HEK293T (cell line): ENCODE data around the gene MYO7B.

Experiments used
- CTCF ChIA-PET: fragments of 350-600 bp; formaldehyde crosslinking; extraction: SDS; loops from one replicate; lab custom pipeline; 2021; ENCODE audit warnings: antibody characterized with exemption, inconsistent platforms; lab: Yijun Ruan, JAX
- POLR2A ChIA-PET: fragments of 350-600 bp; formaldehyde crosslinking; extraction: SDS; loops from one replicate; lab custom pipeline; 2020; ENCODE audit warnings: antibody characterized with exemption, inconsistent platforms; lab: Yijun Ruan, JAX
- DNase-seq: peaks from one replicate; pipeline ENCODE4 v3.0.0; 2012; ENCODE audit warnings: mixed read lengths; ENCODE audit errors: extremely low spot score
- ARNT ChIP-seq: fragments of 450-650 bp; IDR thresholded peaks from 2 replicates; pipeline ENCODE4 v1.6.1; 2017; ENCODE audit warnings: mild to moderate bottlenecking
- BHLHE40 ChIP-seq: fragments of 450-650 bp; IDR thresholded peaks from 2 replicates; pipeline ENCODE4 v1.6.1; 2016; ENCODE audit warnings: mild to moderate bottlenecking, moderate library complexity, borderline replicate concordance
- CTBP1 ChIP-seq: fragments of 450-650 bp; IDR thresholded peaks from 2 replicates; pipeline ENCODE4 v1.6.1; 2016; ENCODE audit warnings: borderline replicate concordance
- ELF4 ChIP-seq: fragments of 450-650 bp; IDR thresholded peaks from 2 replicates; pipeline ENCODE4 v1.6.1; 2017; ENCODE audit warnings: antibody characterized with exemption
- FOXA1 ChIP-seq: fragments of 450-650 bp; IDR thresholded peaks from 2 replicates; pipeline ENCODE4 v1.6.1; 2016; ENCODE audit warnings: mild to moderate bottlenecking
- FOXK2 ChIP-seq: fragments of 450-650 bp; IDR thresholded peaks from 2 replicates; pipeline ENCODE4 v1.6.1; 2016; ENCODE audit warnings: mild to moderate bottlenecking
- FOXM1 ChIP-seq: fragments of 450-650 bp; IDR thresholded peaks from 2 replicates; pipeline ENCODE4 v1.6.1; 2017; ENCODE audit warnings: mild to moderate bottlenecking, borderline replicate concordance
- HDGF ChIP-seq: fragments of 450-650 bp; IDR thresholded peaks from 2 replicates; pipeline ENCODE4 v1.6.1; 2017; ENCODE audit warnings: antibody characterized with exemption, borderline replicate concordance
- L3MBTL2 ChIP-seq: fragments of 450-650 bp; conservative IDR thresholded peaks from 2 replicates; pipeline ENCODE4 v1.6.1; 2016; ENCODE audit warnings: mild to moderate bottlenecking
- LEF1 ChIP-seq: fragments of 450-650 bp; IDR thresholded peaks from 2 replicates; pipeline ENCODE4 v1.6.1; 2017; ENCODE audit warnings: mild to moderate bottlenecking, borderline replicate concordance
- NFRKB ChIP-seq: fragments of 450-650 bp; IDR thresholded peaks from 2 replicates; pipeline ENCODE4 v1.6.1; 2016; ENCODE audit warnings: mild to moderate bottlenecking, moderate library complexity
- SP1 ChIP-seq: fragments of 450-650 bp; IDR thresholded peaks from 2 replicates; pipeline ENCODE4 v1.6.1; 2017
- SUZ12 ChIP-seq: fragments of 450-650 bp; IDR thresholded peaks from 2 replicates; pipeline ENCODE4 v1.6.1; 2016; ENCODE audit warnings: mild to moderate bottlenecking
- TARDBP ChIP-seq: fragments of 450-650 bp; IDR thresholded peaks from 2 replicates; pipeline ENCODE4 v1.6.1; 2016
- ZNF384 ChIP-seq: fragments of 450-650 bp; IDR thresholded peaks from 2 replicates; pipeline ENCODE4 v1.6.1; 2016
- TF ChIP-seq, protein P1 (sequence below): fragments of 450-650 bp; IDR thresholded peaks from 2 replicates; pipeline ENCODE4 v1.6.1; 2016

Gene MYO7B

DNA sequence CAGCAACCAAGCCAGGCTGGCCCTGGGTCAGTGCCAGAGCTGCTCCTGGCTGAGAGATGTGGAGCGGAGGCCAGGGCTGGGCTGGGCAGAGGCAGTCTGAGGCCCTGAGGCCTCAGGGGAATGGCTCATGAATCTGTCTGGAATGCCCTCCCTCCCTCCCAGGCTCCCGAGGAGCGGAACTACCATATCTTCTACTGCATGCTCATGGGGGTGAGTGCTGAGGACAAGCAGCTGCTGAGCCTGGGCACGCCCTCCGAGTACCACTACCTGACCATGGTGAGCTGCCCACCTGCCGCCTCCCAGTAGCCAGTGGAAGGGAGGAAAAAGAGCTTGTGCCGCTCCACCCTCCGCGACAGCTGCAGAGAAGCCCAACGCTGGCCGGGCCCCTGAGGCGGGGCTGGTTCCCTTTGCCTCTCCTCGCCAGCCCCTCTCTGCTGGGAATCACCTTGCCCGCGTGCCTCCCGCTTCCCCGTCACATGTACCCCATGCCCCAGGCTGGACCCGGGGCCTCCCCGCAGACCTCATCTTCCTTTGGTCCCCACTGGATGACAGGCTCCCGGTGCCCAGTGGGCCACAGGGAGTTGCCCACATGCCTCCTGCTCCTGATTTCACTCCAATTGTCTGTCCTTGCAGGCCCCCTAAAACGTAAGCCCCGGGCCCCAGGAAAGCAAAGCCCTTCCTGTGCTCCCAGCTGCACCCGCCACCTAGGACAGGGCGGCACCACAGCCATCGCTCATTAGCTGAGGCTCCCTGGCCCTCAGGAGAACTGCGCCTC lies 41.1 kb downstream of the MYO7B start:
- ChIA-PET CTCF (interaction anchor here (0.7 kb wide), 1 partner anchor 15 kb away, joined by 4 read pairs; no protein-coding TSS in a partner anchor), POLR2A (no interaction called here)
- DNase-seq, result no peak
- TF ChIP-seq ELF4 (no peak), FOXM1 (no peak), NFRKB (no peak), SP1 (no peak), SUZ12 (no peak)

DNA sequence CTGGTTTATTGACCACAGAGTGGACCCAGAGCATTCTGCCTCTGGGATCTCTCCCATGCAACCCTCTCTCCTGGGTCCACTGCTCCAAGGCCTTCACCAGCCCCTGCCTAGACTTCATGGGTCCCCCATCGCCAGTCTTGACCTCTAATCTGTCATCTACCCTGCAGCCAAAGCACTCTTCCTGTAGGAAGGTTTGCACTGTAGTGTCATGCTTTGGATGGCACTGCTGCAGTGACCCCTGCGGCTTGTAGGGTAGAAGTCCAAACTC lies 41.7 kb downstream of the MYO7B start:
- POLR2A ChIA-PET, result no interaction called here
- no peak for DNase-seq
- TF ChIP-seq CTBP1 (no peak), SP1 (no peak), ZNF384 (no peak), ELF4 (no peak), BHLHE40 (no peak), HDGF (no peak), LEF1 (no peak), ARNT (no peak), FOXM1 (no peak), L3MBTL2 (no peak), SUZ12 (no peak), TARDBP (no peak), FOXA1 (no peak)
- CTCF ChIA-PET, result interaction anchor here (0.7 kb wide), 1 partner anchor 14 kb away, joined by 4 read pairs; no protein-coding TSS in a partner anchor

GRCh38 chr2:127577503-127577902 lies 42.0 kb downstream of the MYO7B start:
- TF ChIP-seq HDGF (no peak), SP1 (no peak), NFRKB (no peak), CTBP1 (no peak), ELF4 (no peak), LEF1 (no peak), L3MBTL2 (no peak), FOXK2 (no peak), ZNF384 (no peak), BHLHE40 (no peak), FOXM1 (no peak), FOXA1 (no peak), TARDBP (no peak), SUZ12 (no peak)
- TF ChIP-seq, protein P1, sequence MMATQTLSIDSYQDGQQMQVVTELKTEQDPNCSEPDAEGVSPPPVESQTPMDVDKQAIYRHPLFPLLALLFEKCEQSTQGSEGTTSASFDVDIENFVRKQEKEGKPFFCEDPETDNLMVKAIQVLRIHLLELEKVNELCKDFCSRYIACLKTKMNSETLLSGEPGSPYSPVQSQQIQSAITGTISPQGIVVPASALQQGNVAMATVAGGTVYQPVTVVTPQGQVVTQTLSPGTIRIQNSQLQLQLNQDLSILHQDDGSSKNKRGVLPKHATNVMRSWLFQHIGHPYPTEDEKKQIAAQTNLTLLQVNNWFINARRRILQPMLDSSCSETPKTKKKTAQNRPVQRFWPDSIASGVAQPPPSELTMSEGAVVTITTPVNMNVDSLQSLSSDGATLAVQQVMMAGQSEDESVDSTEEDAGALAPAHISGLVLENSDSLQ, result no peak
- CTCF ChIA-PET, result interaction anchor here (0.7 kb wide), 1 partner anchor 14 kb away, joined by 4 read pairs; no protein-coding TSS in a partner anchor
- DNase-seq, result no peak

GRCh38 chr2:127577973-127578372 lies 42.5 kb downstream of the MYO7B start:
- no peak for DNase-seq
- TF ChIP-seq LEF1 (no peak), BHLHE40 (no peak), ELF4 (no peak), FOXM1 (no peak), ZNF384 (no peak)
- CTCF ChIA-PET, result no interaction called here
- POLR2A ChIA-PET, result no interaction called here

More at GRCh38 chr2:127577503-127577902, 42.0 kb downstream of the MYO7B start:
- POLR2A ChIA-PET, result no interaction called here

GRCh38 chr2:127578411-127578810 lies 42.9 kb downstream of the MYO7B start:
- no peak for TF ChIP-seq NFRKB
- POLR2A ChIA-PET, result no interaction called here
- DNase-seq, result no peak
- CTCF ChIA-PET, result no interaction called here

DNA sequence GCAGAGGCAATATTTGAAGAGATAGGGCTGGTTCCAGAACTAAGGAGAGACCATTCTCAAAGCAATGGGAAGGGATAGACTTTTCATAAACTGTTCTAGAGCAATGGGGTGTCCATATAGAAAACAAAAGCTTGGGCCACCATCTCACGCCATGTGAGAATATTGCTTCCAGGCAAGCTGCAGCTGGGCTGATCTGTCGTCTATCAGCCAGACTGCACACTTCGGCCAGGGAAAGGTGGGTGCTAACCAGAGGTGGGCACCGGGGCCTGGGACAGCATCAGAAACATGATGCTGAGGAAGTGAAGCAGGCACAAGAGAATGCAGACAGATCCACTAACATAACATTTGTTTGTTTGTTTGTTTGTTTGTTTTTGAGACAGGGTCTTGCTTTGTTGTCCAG lies 43.7 kb downstream of the MYO7B start:
- no peak for DNase-seq
- ChIA-PET POLR2A (interaction anchor here (1.5 kb wide), 1 partner anchor 53 kb away, joined by 5 read pairs; the partner anchor contains the start of gene IWS1), CTCF (interaction anchor here (1.1 kb wide), 1 partner anchor 12 kb away, joined by 6 read pairs; no protein-coding TSS in a partner anchor)
- TF ChIP-seq ARNT (no peak), NFRKB (no peak), FOXK2 (no peak), FOXM1 (no peak), SUZ12 (no peak), TARDBP (no peak), BHLHE40 (no peak), L3MBTL2 (no peak)
- TF ChIP-seq, protein P1, result no peak

- CTCF ChIA-PET, result interaction anchor here (1.1 to 2.9 kb wide), 2 partner anchors 11 kb away, joined by 6 to 14 read pairs; no protein-coding TSS in a partner anchor
- TF ChIP-seq BHLHE40 (no peak), CTBP1 (no peak), ZNF384 (no peak)
- no peak for DNase-seq
- POLR2A ChIA-PET, result interaction anchor here (1.4 to 1.5 kb wide), 2 partner anchors 11 to 54 kb away, joined by 4 to 5 read pairs; partner anchors contain the start of gene IWS1
Observed at GRCh38 chr2:127580167-127581049, 44.9 kb downstream of the MYO7B start.
